ENCODE data around the gene TTLL11. TPM values are rescaled to one million over a fixed set of nuclear protein-coding genes. Genes with fewer than 3 reads are reported as not detected.

TTLL11 gene
- polyA plus RNA-seq, 1 donor (not counting 4 experiments of a cell fraction or from before 2014, with no cell fraction given), result 8.0 TPM

GRCh38 chr9:121800376-121800775 is 292.7 kb downstream of the TTLL11 start:
- H2AFZ ChIP-seq (ENCODE audit: control insufficient read depth, low read length), result no peak overlapping the region
- H3K36me3 ChIP-seq (ENCODE audit: control insufficient read depth in 2 of 2, extremely low read depth in 1 of 2, insufficient read depth in 2 of 2, low read length in 2 of 2), result no peaks in the 10 kb centered on the region
- no peak overlapping the region for H3K27ac ChIP-seq (ENCODE audit: control insufficient read depth, insufficient read depth, low read length)
- no peaks in the 10 kb centered on the region for H3K9me1 ChIP-seq (ENCODE audit: control insufficient read depth, extremely low read depth, insufficient read depth, low read length)
- DNase-seq (ENCODE audit: low read depth, low spot score) (no peak), FAIRE-seq (no peak)
- no peaks in the 10 kb centered on the region for H4K20me1 ChIP-seq (ENCODE audit: control insufficient read depth, extremely low read depth, insufficient read depth, low read length)
- H3K4me2 ChIP-seq (ENCODE audit: control insufficient read depth, extremely low read depth, insufficient read depth, low read depth, low read length), result no peak overlapping the region
- no peaks in the 10 kb centered on the region for H3K9me3 ChIP-seq (ENCODE audit: control insufficient read depth, low read depth, low read length)
- dilution Hi-C loops (cut with MboI; ENCODE audit: extremely low pct_ligation_motif_present, low sequenced_read_pairs), result no loop called here
- no peak overlapping the region for H3K9ac ChIP-seq (ENCODE audit: control insufficient read depth, extremely low read depth, insufficient read depth, low read length)
- H3K4me3 ChIP-seq (ENCODE audit: control insufficient read depth in 2 of 3, extremely low read depth in 1 of 3, insufficient read depth in 2 of 3, low read depth in 1 of 3, low read length in 3 of 3), result no peak overlapping the region
- TF ChIP-seq CTCF (optimal IDR thresholded peaks at IDR 0.05 in 1 of 3, IDR thresholded peaks at IDR 0.05 in 1 of 3, conservative IDR thresholded peaks at IDR 0.05 in 1 of 3; ENCODE audit: extremely low read depth in 1 of 3, insufficient read depth in 2 of 3, low read length in 3 of 3), result no peak
- no peak for TF ChIP-seq EZH2 (IDR thresholded peaks at IDR 0.05; ENCODE audit: low read length)
- no peaks in the 10 kb centered on the region for H3K27me3 ChIP-seq (ENCODE audit: control insufficient read depth, extremely low read depth, insufficient read depth, low read length)
- H3K4me1 ChIP-seq (ENCODE audit: control insufficient read depth, extremely low read depth, insufficient read depth, low read length), result no peaks in the 10 kb centered on the region
- H3K79me2 ChIP-seq (ENCODE audit: control insufficient read depth, insufficient read depth, low read length), result no peaks in the 10 kb centered on the region

GRCh38 chr9:121798941-121799340 is 294.2 kb downstream of the TTLL11 start:
- Histone ChIP-seq H3K36me3 (ENCODE audit: control insufficient read depth in 2 of 2, extremely low read depth in 1 of 2, insufficient read depth in 2 of 2, low read length in 2 of 2) (no peaks in the 10 kb centered on the region), H3K4me1 (ENCODE audit: control insufficient read depth, extremely low read depth, insufficient read depth, low read length) (no peaks in the 10 kb centered on the region), H3K27me3 (ENCODE audit: control insufficient read depth, extremely low read depth, insufficient read depth, low read length) (no peaks in the 10 kb centered on the region), H3K9me1 (ENCODE audit: control insufficient read depth, extremely low read depth, insufficient read depth, low read length) (no peaks in the 10 kb centered on the region), H2AFZ (ENCODE audit: control insufficient read depth, low read length) (no peak overlapping the region), H3K9me3 (ENCODE audit: control insufficient read depth, low read depth, low read length) (no peaks in the 10 kb centered on the region), H3K79me2 (ENCODE audit: control insufficient read depth, insufficient read depth, low read length) (no peaks in the 10 kb centered on the region), H4K20me1 (ENCODE audit: control insufficient read depth, extremely low read depth, insufficient read depth, low read length) (no peaks in the 10 kb centered on the region), H3K9ac (ENCODE audit: control insufficient read depth, extremely low read depth, insufficient read depth, low read length) (no peak overlapping the region), H3K27ac (ENCODE audit: control insufficient read depth, insufficient read depth, low read length) (no peak overlapping the region), H3K4me2 (ENCODE audit: control insufficient read depth, extremely low read depth, insufficient read depth, low read depth, low read length) (no peak overlapping the region), H3K4me3 (ENCODE audit: control insufficient read depth in 2 of 3, extremely low read depth in 1 of 3, insufficient read depth in 2 of 3, low read depth in 1 of 3, low read length in 3 of 3) (no peak overlapping the region)
- TF ChIP-seq EZH2 (IDR thresholded peaks at IDR 0.05; ENCODE audit: low read length) (no peak), CTCF (optimal IDR thresholded peaks at IDR 0.05 in 1 of 3, IDR thresholded peaks at IDR 0.05 in 1 of 3, conservative IDR thresholded peaks at IDR 0.05 in 1 of 3; ENCODE audit: extremely low read depth in 1 of 3, insufficient read depth in 2 of 3, low read length in 3 of 3) (no peak)
- FAIRE-seq (no peak), DNase-seq (ENCODE audit: low read depth, low spot score) (no peak)
- dilution Hi-C loops (cut with MboI; ENCODE audit: extremely low pct_ligation_motif_present, low sequenced_read_pairs), result no loop called here

Data from keratinocyte (primary cell).